HCT116 (cell line): ENCODE results near the gene DAP. TPM values are rescaled to one million over a fixed set of nuclear protein-coding genes. Genes with fewer than 3 reads are reported as not detected.

Source experiments
- ATAC-seq: fragments of 200-7000 bp; cut with Tn5 transposase; 2 replicates; pipeline ENCODE4 v1.9.1; 2020; ENCODE audit warnings: mild to moderate bottlenecking, moderate library complexity
- BruUV-seq: library from RNA; stranded (reverse); fragments of 400-500 nt; replicated peaks from 2 replicates; lab custom pipeline; 2021; lab: Mats Ljungman, UMichigan
- CTCF ChIA-PET: fragments of 300-600 bp; sonication (Branson Sonifier 250); formaldehyde crosslinking; loops from one replicate; lab custom pipeline; 2021; ENCODE audit warnings: antibody characterized with exemption; lab: Charles Lee
- POLR2A ChIA-PET: fragments of 300-600, 350-600 bp; sonication (Branson Sonifier 250); formaldehyde crosslinking; loops from one replicate; lab custom pipeline; 2021; ENCODE audit warnings: antibody characterized with exemption; lab: Charles Lee
- RAD21 ChIA-PET, 2 experiments: fragments of 300-600 bp; sonication (Branson Sonifier 250); formaldehyde crosslinking; loops; one replicate each; lab custom pipeline; 2023; ENCODE audit warnings: low total read pairs in 2 of 2; ENCODE audit not compliant: uncharacterized antibody in 2 of 2, unreplicated experiment in 2 of 2, low non-redundant PET in 1 of 2; lab: Charles Lee
- DNase-seq: peaks from one replicate; pipeline ENCODE4 v3.0.0-alpha.2; 2010; ENCODE audit warnings: low read depth, low spot score
- H2AFZ ChIP-seq: fragments of 200-600 bp; shearing (Covaris generic), sonication (generic); 2 replicates; pipeline ENCODE4 v1.6.1; 2017; ENCODE audit warnings: low read depth, mixed run types, mixed read lengths, antibody characterized with exemption, low read length; ENCODE audit not compliant: poor library complexity, severe bottlenecking
- H3K27ac ChIP-seq: 2 replicates; pipeline ENCODE4 v1.5.1; 2012; ENCODE audit warnings: low read depth, low read length
- H3K27me3 ChIP-seq: fragments of 200-600 bp; sonication (generic); 2 replicates; pipeline ENCODE4 v1.6.1; 2016; ENCODE audit warnings: mixed run types, low read length, mixed read lengths; ENCODE audit not compliant: insufficient read depth
- H3K36me3 ChIP-seq, 2 experiments: fragments of 200-500 bp in 1 of 2; fragments of 200-600 bp in 1 of 2; sonication (Bioruptor generic) in 1 of 2; sonication (generic) in 1 of 2; 2 replicates each; pipeline versions ENCODE4 v1.5.1 to v1.6.1; 2014 to 2016; ENCODE audit warnings: low read length in 2 of 2, inconsistent platforms in 1 of 2, mixed read lengths in 1 of 2, mixed run types in 1 of 2; ENCODE audit not compliant: insufficient read depth in 2 of 2, control insufficient read depth in 1 of 2
- H3K4me1 ChIP-seq, 2 experiments: fragments of 200-600 bp in 1 of 2; sonication (generic) in 1 of 2; 2 replicates each; pipeline versions ENCODE4 v1.5.1 to v1.6.1; 2012 to 2017; ENCODE audit warnings: low read length in 2 of 2, inconsistent platforms in 1 of 2, mild to moderate bottlenecking in 1 of 2, mixed read lengths in 1 of 2, mixed run types in 1 of 2, moderate library complexity in 1 of 2; ENCODE audit not compliant: insufficient read depth in 2 of 2, control insufficient read depth in 1 of 2
- H3K4me2 ChIP-seq: fragments of 200-600 bp; sonication (generic); 2 replicates; pipeline ENCODE4 v1.6.1; 2017; ENCODE audit warnings: mixed run types, low read length, mixed read lengths
- H3K4me3 ChIP-seq, 2 experiments: fragments of 200-600 bp in 1 of 2; sonication (generic) in 1 of 2; replicated peaks in 1 of 2; 2 replicates each; pipeline ENCODE4 v1.5.1; 2011 to 2016; ENCODE audit warnings: low read length in 2 of 2, control low read depth in 1 of 2, low read depth in 1 of 2, mild to moderate bottlenecking in 1 of 2, mixed read lengths in 1 of 2, mixed run types in 1 of 2
- H3K79me2 ChIP-seq: fragments of 200-600 bp; sonication (generic); 2 replicates; pipeline ENCODE4 v1.6.1; 2017; ENCODE audit warnings: mild to moderate bottlenecking, mixed run types, low read length, moderate library complexity, mixed read lengths; ENCODE audit not compliant: insufficient read depth
- H3K9ac ChIP-seq: fragments of 200-600 bp; sonication (generic); 2 replicates; pipeline ENCODE4 v1.6.1; 2016; ENCODE audit warnings: low read length, mixed read lengths
- H3K9me2 ChIP-seq: fragments of 200-600 bp; sonication (generic), shearing (Covaris generic); 2 replicates; pipeline ENCODE4 v1.6.1; 2017; ENCODE audit warnings: mixed run types, mild to moderate bottlenecking, moderate library complexity; ENCODE audit not compliant: insufficient read depth
- H3K9me3 ChIP-seq, 2 experiments: fragments of 200-500 bp in 1 of 2; fragments of 200-600 bp in 1 of 2; sonication (Bioruptor generic) in 1 of 2; sonication (generic) in 1 of 2; 2 replicates each; pipeline ENCODE4 v1.6.1; 2014 to 2017; ENCODE audit warnings: low read length in 2 of 2, mixed read lengths in 2 of 2, inconsistent platforms in 1 of 2, low read depth in 1 of 2, mild to moderate bottlenecking in 1 of 2, mixed run types in 1 of 2, moderate library complexity in 1 of 2; ENCODE audit not compliant: control insufficient read depth in 1 of 2, insufficient read depth in 1 of 2
- H4K20me1 ChIP-seq: fragments of 200-600 bp; sonication (generic), shearing (Covaris generic); 2 replicates; pipeline ENCODE4 v1.6.1; 2017; ENCODE audit warnings: mixed run types, mild to moderate bottlenecking, moderate library complexity; ENCODE audit not compliant: insufficient read depth
- ATF3 ChIP-seq: IDR thresholded peaks from 2 replicates; pipeline ENCODE4 v1.6.1; 2012
- CBX3 ChIP-seq: IDR thresholded peaks from 2 replicates; pipeline ENCODE4 v1.6.1; 2012; ENCODE audit warnings: low read depth
- CEBPB ChIP-seq: IDR thresholded peaks from 2 replicates; pipeline ENCODE4 v1.6.1; 2012; ENCODE audit warnings: low read depth
- EGR1 ChIP-seq: IDR thresholded peaks from 2 replicates; pipeline ENCODE4 v1.6.1; 2012; ENCODE audit warnings: low read depth
- MAX ChIP-seq: IDR thresholded peaks from 2 replicates; pipeline ENCODE4 v1.6.1; 2012
- POLR2AphosphoS5 ChIP-seq: IDR thresholded peaks from 2 replicates; pipeline ENCODE4 v1.6.1; 2011; ENCODE audit warnings: mild to moderate bottlenecking, low read depth, low read length, moderate library complexity
- REST ChIP-seq: IDR thresholded peaks from 2 replicates; pipeline ENCODE4 v1.6.1; 2012; ENCODE audit warnings: low read depth
- YY1 ChIP-seq: IDR thresholded peaks from 2 replicates; pipeline ENCODE4 v1.6.1; 2011; ENCODE audit warnings: low read length, low read depth, moderate library complexity, mild to moderate bottlenecking; ENCODE audit not compliant: insufficient replicate concordance; ENCODE audit errors: extremely low read depth
- intact Hi-C: fragments of 100-400 bp; cut with micrococcal nuclease; formaldehyde crosslinking; loops from 2 replicates; pipeline ENCODE4 v1.10.0; 2022
- total RNA-seq: library from RNA; stranded (reverse); gene quantifications from one replicate; pipeline ENCODE4 v1.2.1, GENCODE V29; 2021; ENCODE audit not compliant: unreplicated experiment

The DAP gene
- total RNA-seq, 1 experiment from 2014 or later: 59.1 TPM

GRCh38 chr5:10630126-10630525, 130.9 kb downstream of the DAP start:
- CTCF ChIA-PET: no interaction called here
- RAD21 ChIA-PET: interaction anchor here in 1 of 2 experiments (3.2 kb wide), 1 partner anchor 177 kb away, joined by 37 read pairs; no protein-coding TSS in a partner anchor
- Histone ChIP-seq H3K79me2 (peaks cover 29% of the 10 kb centered on the region; the same call in 1 of the 2 replicates), H3K4me2 (no peak overlapping the region), H3K4me1 (peaks cover 16 to 67% of the 10 kb centered on the region in 2 experiments), H3K27ac (no peak overlapping the region), H4K20me1 (no peaks in the 10 kb centered on the region), H3K9me2 (no peaks in the 10 kb centered on the region), H3K9ac (no peak overlapping the region), H3K36me3 (peaks cover 0 to 4% of the 10 kb centered on the region in 2 experiments; a peak in 1 of 4 replicates), H3K27me3 (no peaks in the 10 kb centered on the region), H3K4me3 (no peak overlapping the region), H2AFZ (no peak overlapping the region), H3K9me3 (no peaks in the 10 kb centered on the region; a peak in 1 of 4 replicates)
- DNase-seq (no peak), ATAC-seq (no peak)
- intact Hi-C loops: no loop called here
- POLR2A ChIA-PET: no interaction called here
- TF ChIP-seq POLR2AphosphoS5 (no peak), CBX3 (no peak), MAX (no peak), CEBPB (no peak), REST (no peak), EGR1 (no peak), ATF3 (no peak), YY1 (no peak)
- no TSS peak for BruUV-seq
